IMR-90 (cell line): ENCODE results near the gene PLSCR5. TPM values are rescaled to one million over a fixed set of nuclear protein-coding genes. Genes with fewer than 3 reads are reported as not detected.

Source experiments
- ATAC-seq: fragments of 200-7000 bp; cut with Tn5 transposase; 2 replicates; pipeline ENCODE4 v1.9.1; 2020; ENCODE audit warnings: low read depth, mild to moderate bottlenecking, moderate library complexity
- BruUV-seq: library from RNA; stranded (reverse); fragments of 400-500 nt; replicated peaks from 2 replicates; lab custom pipeline; 2021; lab: Mats Ljungman, UMichigan
- CTCF ChIA-PET: fragments of 300-600 bp; formaldehyde crosslinking; extraction: SDS; loops from one replicate; lab custom pipeline; 2021; ENCODE audit warnings: antibody characterized with exemption; lab: Yijun Ruan, JAX
- POLR2A ChIA-PET: fragments of 300-600 bp; sonication (Branson Sonifier 250); formaldehyde crosslinking; loops from one replicate; lab custom pipeline; 2022; ENCODE audit warnings: antibody characterized with exemption; ENCODE audit not compliant: unreplicated experiment; lab: Charles Lee
- DNase-seq: peaks from one replicate; pipeline ENCODE4 v3.0.0; 2013
- H2AFZ ChIP-seq: replicated peaks from 2 replicates; pipeline ENCODE3; 2013; ENCODE audit warnings: low read length, mild to moderate bottlenecking; ENCODE audit not compliant: poor library complexity
- H2AK5ac ChIP-seq: 2 replicates; pipeline ENCODE4 v1.6.1; 2013; ENCODE audit warnings: low read depth, low read length, inconsistent platforms
- H2AK9ac ChIP-seq: replicated peaks from 2 replicates; pipeline ENCODE3; 2013; ENCODE audit warnings: mild to moderate bottlenecking, low read depth, low read length, moderate library complexity; ENCODE audit not compliant: poor library complexity
- H2BK120ac ChIP-seq: 2 replicates; pipeline ENCODE4 v1.6.1; 2013; ENCODE audit warnings: low read depth, low read length, inconsistent platforms
- H2BK15ac ChIP-seq: 3 replicates; pipeline ENCODE4 v1.6.1; 2013; ENCODE audit warnings: low read depth, low read length, inconsistent platforms
- H2BK20ac ChIP-seq: 2 replicates; pipeline ENCODE4 v1.6.1; 2013; ENCODE audit warnings: low read depth, mild to moderate bottlenecking, inconsistent platforms, low read length, moderate library complexity
- H2BK5ac ChIP-seq: 2 replicates; pipeline ENCODE4 v1.6.1; 2013; ENCODE audit warnings: mild to moderate bottlenecking, low read depth, low read length, inconsistent platforms; ENCODE audit not compliant: poor library complexity, severe bottlenecking
- H3K14ac ChIP-seq: replicated peaks from 2 replicates; pipeline ENCODE4 v1.6.1; 2013; ENCODE audit warnings: low read depth, low read length, inconsistent platforms
- H3K18ac ChIP-seq: 2 replicates; pipeline ENCODE4 v1.6.1; 2013; ENCODE audit warnings: low read depth, low read length, control low read depth
- H3K23ac ChIP-seq: 2 replicates; pipeline ENCODE4 v1.6.1; 2013; ENCODE audit warnings: low read depth, low read length, inconsistent platforms
- H3K27ac ChIP-seq: 2 replicates; pipeline ENCODE4 v1.5.1; 2013; ENCODE audit warnings: mild to moderate bottlenecking, control low read depth, low read length; ENCODE audit not compliant: insufficient read depth
- H3K27me3 ChIP-seq: 2 replicates; pipeline ENCODE4 v1.6.1; 2013; ENCODE audit warnings: low read length; ENCODE audit not compliant: control insufficient read depth, insufficient read depth
- H3K36me3 ChIP-seq: 2 replicates; pipeline ENCODE4 v1.6.1; 2013; ENCODE audit warnings: low read length, mixed read lengths; ENCODE audit not compliant: control insufficient read depth, insufficient read depth
- H3K4ac ChIP-seq: 2 replicates; pipeline ENCODE4 v1.6.1; 2013; ENCODE audit warnings: low read depth, low read length, inconsistent platforms
- H3K4me1 ChIP-seq: 2 replicates; pipeline ENCODE4 v1.6.1; 2013; ENCODE audit warnings: low read length, mixed read lengths; ENCODE audit not compliant: control insufficient read depth, insufficient read depth
- H3K4me2 ChIP-seq: 2 replicates; pipeline ENCODE4 v1.6.1; 2013; ENCODE audit warnings: low read depth, mild to moderate bottlenecking, control low read depth, low read length, moderate library complexity
- H3K4me3 ChIP-seq: 2 replicates; pipeline ENCODE4 v1.5.1; 2013; ENCODE audit warnings: low read depth, mild to moderate bottlenecking, control low read depth, low read length, moderate library complexity; ENCODE audit not compliant: insufficient read depth
- H3K56ac ChIP-seq: 2 replicates; pipeline ENCODE4 v1.6.1; 2013; ENCODE audit warnings: low read length, inconsistent platforms; ENCODE audit not compliant: insufficient read depth; ENCODE audit errors: extremely low read depth
- H3K79me1 ChIP-seq, 2 experiments: 2 replicates each; pipeline ENCODE4 v1.6.1; 2013; ENCODE audit warnings: low read length in 2 of 2, inconsistent platforms in 1 of 2, low read depth in 1 of 2
- H3K9ac ChIP-seq: 2 replicates; pipeline ENCODE4 v1.6.1; 2013; ENCODE audit warnings: low read depth, low read length, control low read depth
- H3K9me1 ChIP-seq: 2 replicates; pipeline ENCODE4 v1.6.1; 2013; ENCODE audit warnings: low read length, inconsistent platforms; ENCODE audit not compliant: insufficient read depth
- H3K9me3 ChIP-seq: 2 replicates; pipeline ENCODE4 v1.6.1; 2013; ENCODE audit warnings: low read length; ENCODE audit not compliant: control insufficient read depth, insufficient read depth
- H4K20me1 ChIP-seq: 2 replicates; pipeline ENCODE4 v1.6.1; 2013; ENCODE audit warnings: low read length, inconsistent platforms; ENCODE audit not compliant: insufficient read depth
- H4K5ac ChIP-seq: 2 replicates; pipeline ENCODE4 v1.6.1; 2013; ENCODE audit warnings: mild to moderate bottlenecking, low read depth, low read length, control low read depth
- H4K8ac ChIP-seq, 2 experiments: 2 replicates each; pipeline ENCODE4 v1.6.1; 2013; ENCODE audit warnings: low read depth in 2 of 2, low read length in 2 of 2, control low read depth in 1 of 2, inconsistent platforms in 1 of 2
- H4K91ac ChIP-seq: 2 replicates; pipeline ENCODE4 v1.6.1; 2013; ENCODE audit warnings: low read depth, low read length, inconsistent platforms; ENCODE audit not compliant: insufficient read depth
- CEBPB ChIP-seq: IDR thresholded peaks from 2 replicates; pipeline ENCODE4 v1.6.1; 2012; ENCODE audit warnings: low read depth, low read length, improper control_type of control experiment
- MAFK ChIP-seq: IDR thresholded peaks from 2 replicates; pipeline ENCODE4 v1.6.1; 2012; ENCODE audit warnings: low read depth, low read length, improper control_type of control experiment
- whole genome bisulfite sequencing, 2 experiments: methylation state at CpG; one replicate each; pipeline versions ENCODE4 v1.1.5 to v1.1.7; 2013; ENCODE audit warnings: missing lambda C conversion rate in 2 of 2; ENCODE audit not compliant: insufficient read length in 1 of 2; ENCODE audit errors: extremely low coverage in 2 of 2; 5-methylcytosine and 5-hydroxymethylcytosine counted together
- dilution Hi-C: fragments of 300-500 bp; cut with HindIII; formaldehyde crosslinking; loops from one replicate; pipeline ENCODE4 v1.14.3; 2018; ENCODE audit warnings: low sequenced_read_pairs; ENCODE audit not compliant: unreplicated experiment
- in situ Hi-C: fragments of 300-500 bp; cut with MboI; formaldehyde crosslinking; loops from 3 replicates; pipeline ENCODE4 v1.14.3; 2019; ENCODE audit warnings: low sequenced_read_pairs, inconsistent platforms, mixed read lengths
- intact Hi-C: fragments of 100-400 bp; cut with micrococcal nuclease; formaldehyde crosslinking; loops from 2 replicates; pipeline ENCODE4 v1.10.0; 2022
- polyA plus RNA-seq, 3 experiments: library from polyadenylated mRNA; depleted of rRNA; stranded (reverse); fragments of >200 nt; gene quantifications; 2 replicates each; pipeline ENCODE4 v1.2.3, GENCODE V29; 2012; ENCODE audit warnings: low replicate concordance in 1 of 3
- total RNA-seq: library from RNA; depleted of rRNA; stranded (reverse); fragments of >200 nt; gene quantifications from 2 replicates; pipeline ENCODE4 v1.2.3, GENCODE V29; 2012

Gene PLSCR5
- total and polyA plus RNA-seq, 2 of the 4 experiments (the other 2 are of a cell fraction), result not detected

DNA sequence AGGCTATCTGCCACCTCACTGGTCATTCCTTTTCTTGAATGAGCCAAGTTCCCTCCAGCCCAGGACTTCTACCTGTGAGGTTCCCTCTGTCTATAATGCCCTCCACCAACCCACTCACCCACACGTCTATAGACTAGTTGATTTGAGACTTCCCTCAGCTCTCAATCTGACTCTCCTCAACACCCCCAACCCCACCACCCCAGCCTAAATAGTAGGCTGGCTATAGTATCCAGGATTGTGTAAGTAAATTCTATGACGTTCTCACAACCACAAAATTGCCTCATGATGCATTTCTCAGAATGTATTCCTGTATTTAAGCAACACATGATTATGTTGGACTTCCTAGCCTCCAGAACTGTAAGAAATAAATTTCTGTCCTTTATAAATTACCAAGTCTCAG lies 63.0 kb downstream of the PLSCR5 start:
- Histone ChIP-seq H3K18ac (peak overlapping the region; percentile 42), H3K4me1 (peaks cover 9% of the 10 kb centered on the region; the same call in 1 of the 2 replicates), H3K4me3 (no peak overlapping the region), H2BK5ac (no peak overlapping the region), H4K8ac (0 out of 4 replicates have a peak overlapping the region, but pooled peaks of 1 of the 2 experiments have one; percentile 43), H3K36me3 (peaks cover 4% of the 10 kb centered on the region), H2BK20ac (no peak overlapping the region), H2BK120ac (no peak overlapping the region), H3K9ac (no peak overlapping the region), H3K27me3 (no peaks in the 10 kb centered on the region), H4K20me1 (no peaks in the 10 kb centered on the region), H3K27ac (no peak overlapping the region), H3K9me3 (no peaks in the 10 kb centered on the region; the same call in 1 of the 2 replicates), H4K91ac (no peak overlapping the region), H3K56ac (no peak overlapping the region; the same call in 1 of the 2 replicates), H2AFZ (no peak overlapping the region), H2AK5ac (no peak overlapping the region), H3K14ac (no peak overlapping the region), H2BK15ac (peak overlapping the region; percentile 70; the same call in 1 of the 3 replicates), H3K4me2 (peak overlapping the region; percentile 84; the same call in 1 of the 2 replicates), H4K5ac (peak overlapping the region; percentile 39; the same call in 1 of the 2 replicates), H3K4ac (no peak overlapping the region), H2AK9ac (no peak overlapping the region), H3K79me1 (peaks cover 14 to 41% of the 10 kb centered on the region in 2 experiments), H3K23ac (no peak overlapping the region; the same call in 1 of the 2 replicates), H3K9me1 (peaks cover 5% of the 10 kb centered on the region)
- DNase-seq (peak; percentile 65), ATAC-seq (no peak)
- no TSS peak for BruUV-seq
- ChIA-PET POLR2A (no interaction called here), CTCF (no interaction called here)
- intact Hi-C loops, result loop anchor here (2.0 kb wide), 1 partner anchor 21 kb away; no protein-coding TSS in a partner anchor
- in situ Hi-C loops, result no loop called here
- dilution Hi-C loops, result no loop called here
- no peak for TF ChIP-seq MAFK
- peak; percentile 76 for TF ChIP-seq CEBPB
- no CpG with 5 or more reads among the region's 2 CpGs for WGBS, 2 experiments
